HK-2 (cell line): Measurements from ENCODE around the gene KLHDC7A.

Experiments
- DNase-seq: peaks from one replicate; pipeline ENCODE4 v3.0.0-alpha.2; 2018; ENCODE audit not compliant: unreplicated experiment

The KLHDC7A gene

GRCh38 chr1:18473195-18473815, 7.4 kb upstream of the KLHDC7A start:
- no peak for DNase-seq

GRCh38 chr1:18474559-18475175, 6.1 kb upstream of the KLHDC7A start:
- DNase-seq = no peak

GRCh38 chr1:18475234-18475905, 5.4 kb upstream of the KLHDC7A start:
- DNase-seq = no peak

- DNase-seq = no peak
Observed at GRCh38 chr1:18479454-18479853, 1.3 kb upstream of the KLHDC7A start.

GRCh38 chr1:18481190-18481920, 625 bp downstream of the KLHDC7A start:
- DNase-seq = no peak

GRCh38 chr1:18481921-18482701, 1.4 kb downstream of the KLHDC7A start:
- DNase-seq = no peak

- DNase-seq = no peak
Observed at GRCh38 chr1:18482721-18483425, 2.1 kb downstream of the KLHDC7A start.

GRCh38 chr1:18484276-18484675, 3.5 kb downstream of the KLHDC7A start:
- DNase-seq = no peak

GRCh38 chr1:18484721-18485120, 4.0 kb downstream of the KLHDC7A start:
- DNase-seq = no peak

- DNase-seq = no peak
Observed at GRCh38 chr1:18485227-18485626, 4.5 kb downstream of the KLHDC7A start.

GRCh38 chr1:18486195-18486594, 5.5 kb downstream of the KLHDC7A start:
- no peak for DNase-seq

GRCh38 chr1:18489417-18490143, 8.8 kb downstream of the KLHDC7A start:
- DNase-seq = no peak

- DNase-seq = no peak
Observed at GRCh38 chr1:18491168-18491567, 10.4 kb downstream of the KLHDC7A start.

GRCh38 chr1:18494304-18494703, 13.6 kb downstream of the KLHDC7A start:
- DNase-seq = no peak

- DNase-seq = no peak
Observed at GRCh38 chr1:18495635-18496034, 14.9 kb downstream of the KLHDC7A start.

GRCh38 chr1:18496056-18496455, 15.3 kb downstream of the KLHDC7A start:
- no peak for DNase-seq

GRCh38 chr1:18496497-18497235, 15.9 kb downstream of the KLHDC7A start:
- no peak for DNase-seq

- DNase-seq = no peak
Observed at GRCh38 chr1:18501833-18502232, 21.1 kb downstream of the KLHDC7A start.

- DNase-seq = no peak
Observed at GRCh38 chr1:18504609-18505008, 23.9 kb downstream of the KLHDC7A start.

GRCh38 chr1:18505666-18506065, 24.9 kb downstream of the KLHDC7A start:
- DNase-seq = no peak
